Pancreas (tissue), 10 donors: ENCODE results near the gene SGK1. TPM values are rescaled to one million over a fixed set of nuclear protein-coding genes. Genes with fewer than 3 reads are reported as not detected.

Experiments
- ATAC-seq, 4 donors: fragments of 200-7000 bp; cut with Tn5 transposase; one replicate each; pipeline versions ENCODE4 v1.8.0 to v1.9.1; 2020; ENCODE audit warnings: mild to moderate bottlenecking in 4 of 4, moderate library complexity in 4 of 4
- DNase-seq, 6 donors: peaks; one replicate each; pipeline ENCODE4 v3.0.0-alpha.2; 2020
- FAIRE-seq: peaks from 2 replicates; lab custom pipeline; 2012; peaks lifted over from hg19 to GRCh38; lab: Jason Lieb, UNC
- H3K27ac ChIP-seq, 4 donors: fragments of 200-600 bp; sonication (generic); 1 replicate in 3 of 4; 2 replicates in 1 of 4; pipeline versions ENCODE4 v1.5.0 to v1.8.0; 2020
- H3K27me3 ChIP-seq, 4 donors: fragments of 200-600 bp; one replicate each; pipeline ENCODE4 v1.8.0; 2021
- H3K36me3 ChIP-seq, 3 donors: fragments of 200-600 bp; sonication (generic) in 1 of 3; one replicate each; pipeline versions ENCODE4 v1.5.0 to v1.8.0; 2020 to 2021
- H3K4me1 ChIP-seq, 3 donors: fragments of 200-600 bp; one replicate each; pipeline ENCODE4 v1.8.0; 2021
- H3K4me3 ChIP-seq, 4 donors: fragments of 200-600 bp; sonication (generic) in 2 of 4; one replicate each; pipeline versions ENCODE4 v1.5.0 to v1.8.0; 2020 to 2021
- H3K9me3 ChIP-seq, 4 donors: fragments of 200-600 bp; one replicate each; pipeline ENCODE4 v1.8.0; 2021
- WGBS, 2 donors: extraction: QIAGEN DNeasy Blood & Tissue Kit; methylation state at CpG; one replicate each; pipeline ENCODE4 v1.1.7; 2013; 5-methylcytosine and 5-hydroxymethylcytosine counted together
- intact Hi-C, 3 donors: fragments of 100-400 bp; cut with DNase I; formaldehyde crosslinking; loops; one replicate each; pipeline versions ENCODE4 v1.11.1 to v1.14.2; 2022
- polyA plus RNA-seq, 2 donors: library from polyadenylated mRNA; stranded (reverse); fragments of 200-250 nt; gene quantifications; one replicate each; pipeline ENCODE4 v1.2.3, GENCODE V29; 2013
- total RNA-seq, 6 donors: library from RNA; stranded (reverse); fragmentation: NEBNext Ultra II Directional in 4 of 6; extraction: Animal tissue kit (Norgen Biotek cat#: 25700) in 4 of 6; gene quantifications; one replicate each; pipeline versions ENCODE4 v1.2.1 to v1.2.4, GENCODE V29; 2021 to 2023
- TF ChIP-seq, protein P1 (sequence below), 4 donors: fragments of 200-600 bp; sonication (generic) in 3 of 4; IDR thresholded peaks; one replicate each; pipeline versions ENCODE4 v1.5.0 to v1.8.0; 2021; ENCODE audit warnings: antibody characterized with exemption in 4 of 4
- donor health status: healthy with polysubstance abuse.
- donor health status: DM: no; HTN: no; CAD: no; lungs with moderate emphysema.
- donor health status: DM: no; HTN: no; CAD: no.
- donor health status: control.
- donor health status: control.
- donor health status: Bipolar disorder and iron deficiency.
- donor health status: DM: yes; HTN: yes; CAD: no.
- donor health status: DM: no; HTN: no; CAD: no.
- donor health status: DM: no; HTN: no; CAD: no.
- donor health status: DM: yes; HTN: yes; CAD: no.

The SGK1 gene
- total and polyA plus RNA-seq, 8 donors = 56.8 to 189 (median 95.4) TPM

DNA sequence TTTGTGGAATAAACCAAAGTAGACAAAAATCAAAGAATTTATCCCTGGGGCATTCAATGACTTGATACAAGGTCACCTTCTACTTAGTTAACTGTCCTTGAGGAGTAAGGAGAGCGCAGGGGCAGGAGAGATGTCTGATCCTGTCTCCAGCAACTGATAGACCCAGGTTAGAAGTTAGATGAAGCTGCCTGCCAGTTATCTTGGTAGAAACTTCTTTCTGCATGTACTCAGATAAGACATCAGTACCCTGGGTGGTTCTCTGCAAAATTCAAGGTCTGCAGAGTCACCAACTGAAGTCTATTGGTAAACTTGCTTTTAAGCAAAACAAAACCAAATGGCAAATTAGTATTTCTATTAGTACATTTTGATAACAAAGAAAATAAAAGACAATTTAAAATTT lies 2.7 kb downstream of the SGK1 start:
- H3K27ac ChIP-seq = no peak overlapping the region
- no peak overlapping the region for H3K4me3 ChIP-seq
- no peak for ATAC-seq
- no peak for DNase-seq
- peaks cover 0 to 12% (median 2%) of the 10 kb centered on the region in 3 donors for H3K4me1 ChIP-seq
- TF ChIP-seq, protein P1, sequence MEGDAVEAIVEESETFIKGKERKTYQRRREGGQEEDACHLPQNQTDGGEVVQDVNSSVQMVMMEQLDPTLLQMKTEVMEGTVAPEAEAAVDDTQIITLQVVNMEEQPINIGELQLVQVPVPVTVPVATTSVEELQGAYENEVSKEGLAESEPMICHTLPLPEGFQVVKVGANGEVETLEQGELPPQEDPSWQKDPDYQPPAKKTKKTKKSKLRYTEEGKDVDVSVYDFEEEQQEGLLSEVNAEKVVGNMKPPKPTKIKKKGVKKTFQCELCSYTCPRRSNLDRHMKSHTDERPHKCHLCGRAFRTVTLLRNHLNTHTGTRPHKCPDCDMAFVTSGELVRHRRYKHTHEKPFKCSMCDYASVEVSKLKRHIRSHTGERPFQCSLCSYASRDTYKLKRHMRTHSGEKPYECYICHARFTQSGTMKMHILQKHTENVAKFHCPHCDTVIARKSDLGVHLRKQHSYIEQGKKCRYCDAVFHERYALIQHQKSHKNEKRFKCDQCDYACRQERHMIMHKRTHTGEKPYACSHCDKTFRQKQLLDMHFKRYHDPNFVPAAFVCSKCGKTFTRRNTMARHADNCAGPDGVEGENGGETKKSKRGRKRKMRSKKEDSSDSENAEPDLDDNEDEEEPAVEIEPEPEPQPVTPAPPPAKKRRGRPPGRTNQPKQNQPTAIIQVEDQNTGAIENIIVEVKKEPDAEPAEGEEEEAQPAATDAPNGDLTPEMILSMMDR (IDR thresholded peaks at IDR 0.05) = no peak
- H3K9me3 ChIP-seq = no peaks in the 10 kb centered on the region
- intact Hi-C loops = no loop called here
- FAIRE-seq = no peak
- H3K36me3 ChIP-seq = no peaks in the 10 kb centered on the region
- no peaks in the 10 kb centered on the region for H3K27me3 ChIP-seq
- WGBS, 2 donors = 92 to 93% methylated on average over 1 of the region's 1 CpG

DNA sequence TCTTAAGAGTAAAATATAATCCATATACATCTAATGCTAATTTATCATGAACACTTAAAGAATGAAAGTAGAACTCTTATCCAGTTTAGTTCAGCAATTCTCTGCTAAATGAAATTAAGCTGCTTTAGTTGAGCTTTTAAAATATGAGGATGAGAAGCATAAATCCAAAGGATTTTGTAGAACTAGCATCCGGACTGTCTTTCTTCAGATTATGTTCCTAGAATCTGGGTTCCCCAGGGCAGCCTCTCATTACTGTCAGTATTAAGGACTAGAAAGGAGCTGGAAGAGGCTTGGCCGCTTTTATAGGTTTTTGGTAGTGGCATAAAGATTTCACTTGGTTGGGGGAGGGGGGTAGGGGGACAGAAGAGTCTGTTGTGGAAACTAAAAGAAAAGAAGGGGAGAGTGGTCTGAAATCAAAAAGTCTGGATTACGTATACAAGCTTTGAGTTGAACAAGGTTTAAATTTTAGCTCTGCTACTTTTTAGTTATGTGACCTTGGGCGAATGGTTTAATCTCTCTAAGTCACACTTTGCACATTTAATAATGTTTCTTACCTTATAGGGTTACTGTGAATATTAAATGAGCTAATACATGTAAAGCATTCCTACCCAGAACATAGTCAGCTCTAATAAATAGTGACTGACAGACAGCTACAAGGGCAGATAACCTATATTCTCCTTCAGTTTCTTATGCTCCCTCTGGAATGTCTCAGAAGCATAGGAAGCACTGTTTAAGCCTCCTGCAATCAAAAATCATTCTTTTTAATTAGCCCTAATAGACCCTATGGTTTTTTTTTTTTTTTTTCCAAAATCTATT lies 3.7 kb downstream of the SGK1 start:
- no peak overlapping the region for H3K27ac ChIP-seq
- no peaks in the 10 kb centered on the region for H3K9me3 ChIP-seq
- intact Hi-C loops = no loop called here
- no peaks in the 10 kb centered on the region for H3K27me3 ChIP-seq
- 82 to 90% methylated on average over 4 of the region's 4 CpGs for WGBS, 2 donors
- DNase-seq (no peak), FAIRE-seq (no peak), ATAC-seq (no peak)
- TF ChIP-seq, protein P1 (IDR thresholded peaks at IDR 0.05) = no peak
- no peaks in the 10 kb centered on the region for H3K36me3 ChIP-seq
- peaks cover 0 to 13% (median 2%) of the 10 kb centered on the region in 3 donors for H3K4me1 ChIP-seq
- H3K4me3 ChIP-seq = no peak overlapping the region

DNA sequence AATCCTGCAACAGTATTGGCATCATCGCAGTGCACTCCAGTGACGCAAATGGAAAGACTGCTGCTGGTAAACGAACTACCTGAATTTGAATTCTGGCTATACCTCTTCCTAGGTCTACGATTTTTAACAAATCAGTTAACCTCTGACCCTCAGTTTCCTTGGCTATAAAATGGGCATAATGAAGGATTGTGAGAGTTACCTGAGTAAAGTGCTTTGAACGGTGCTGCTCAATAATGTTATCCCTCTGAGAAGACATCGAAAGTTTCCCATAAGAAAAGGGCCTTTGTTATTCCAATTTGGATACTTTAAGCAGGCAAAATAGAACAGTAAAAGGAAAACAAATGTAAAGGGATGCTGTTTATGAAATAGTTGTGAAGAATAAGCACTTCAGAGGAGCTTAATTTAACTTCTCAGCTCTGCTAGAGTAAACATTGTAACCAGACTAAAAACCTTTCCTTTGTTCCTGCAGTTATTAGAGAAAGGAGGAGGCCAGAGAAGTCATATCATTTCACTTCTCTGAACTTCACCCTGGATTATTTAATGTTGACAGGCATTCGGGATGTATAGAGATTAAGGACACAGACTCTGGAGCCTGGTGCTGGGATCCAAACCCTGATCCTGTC lies 5.8 kb downstream of the SGK1 start:
- H3K4me3 ChIP-seq = no peak overlapping the region
- FAIRE-seq = no peak
- intact Hi-C loops = no loop called here
- H3K36me3 ChIP-seq = no peaks in the 10 kb centered on the region
- no peaks in the 10 kb centered on the region for H3K27me3 ChIP-seq
- TF ChIP-seq, protein P1 (IDR thresholded peaks at IDR 0.05) = no peak
- 74 to 81% methylated on average over 7 of the region's 7 CpGs for WGBS, 2 donors
- no peak for DNase-seq
- H3K4me1 ChIP-seq = peaks cover 5 to 14% (median 11%) of the 10 kb centered on the region in 3 donors
- H3K27ac ChIP-seq = no peak overlapping the region
- H3K9me3 ChIP-seq = no peaks in the 10 kb centered on the region
- ATAC-seq = no peak

- no peak for ATAC-seq
- WGBS, 2 donors = 85 to 87% methylated on average over 2 of the region's 2 CpGs
- Histone ChIP-seq H3K9me3 (no peaks in the 10 kb centered on the region), H3K4me1 (peaks cover 11 to 16% (median 14%) of the 10 kb centered on the region in 3 donors), H3K4me3 (no peak overlapping the region), H3K36me3 (no peaks in the 10 kb centered on the region), H3K27me3 (no peaks in the 10 kb centered on the region), H3K27ac (no peak overlapping the region)
- intact Hi-C loops = no loop called here
- no peak for DNase-seq
- FAIRE-seq = no peak
- TF ChIP-seq, protein P1 (IDR thresholded peaks at IDR 0.05) = no peak
Observed at GRCh38 chr6:134310817-134311216, 7.1 kb downstream of the SGK1 start.
